GM19238 (cell line): ENCODE results near the gene OR2Z1.
"Not testable (repeated sequence)": the region's sequence is repeated elsewhere in the genome, so short reads cannot be mapped to it uniquely, and the experiment has no call there.

Source experiments
- DNase-seq: peaks from one replicate; pipeline ENCODE4 v3.0.0; 2011; ENCODE audit warnings: low spot score; ENCODE audit not compliant: insufficient read length

OR2Z1 gene

GRCh38 chr19:8702350-8702749 lies 19.1 kb upstream of the OR2Z1 start:
- no peak for DNase-seq

- no peak for DNase-seq
Observed at GRCh38 chr19:8703223-8703622, 18.2 kb upstream of the OR2Z1 start.

- not testable (repeated sequence) for DNase-seq
Observed at GRCh38 chr19:8705304-8705703, 16.1 kb upstream of the OR2Z1 start.

GRCh38 chr19:8705742-8706141 lies 15.7 kb upstream of the OR2Z1 start:
- DNase-seq: no peak

- not testable (repeated sequence) for DNase-seq
Observed at GRCh38 chr19:8710337-8710736, 11.1 kb upstream of the OR2Z1 start.

- no peak for DNase-seq
Observed at GRCh38 chr19:8722032-8722431, 598 bp downstream of the OR2Z1 start.

- no peak for DNase-seq
Observed at GRCh38 chr19:8724276-8724675, 2.8 kb downstream of the OR2Z1 start.

- DNase-seq: no peak
Observed at GRCh38 chr19:8731428-8732169, 10.2 kb downstream of the OR2Z1 start.

GRCh38 chr19:8738377-8738776 lies 16.9 kb downstream of the OR2Z1 start:
- DNase-seq: no peak

- not testable (repeated sequence) for DNase-seq
Observed at GRCh38 chr19:8739291-8740065, 18.0 kb downstream of the OR2Z1 start.

- DNase-seq: not testable (repeated sequence)
Observed at GRCh38 chr19:8767257-8767656, 45.8 kb downstream of the OR2Z1 start.

- DNase-seq: not testable (repeated sequence)
Observed at GRCh38 chr19:8769265-8769664, 47.8 kb downstream of the OR2Z1 start.

- DNase-seq: not testable (repeated sequence)
Observed at GRCh38 chr19:8773587-8773986, 52.2 kb downstream of the OR2Z1 start.
